Measurements from ENCODE around the gene UBTD2.
"Not testable (repeated sequence)": the region's sequence is repeated elsewhere in the genome, so short reads cannot be mapped to it uniquely, and the experiment has no call there.

The UBTD2 gene

GRCh38 chr5:172251419-172251818 is 32.1 kb downstream of the UBTD2 start:
- no peak for DNase-seq (ENCODE audit: low read depth in 2 of 2)

- no peak for DNase-seq (ENCODE audit: low read depth in 2 of 2)
These were observed 34.9 kb downstream of the UBTD2 start for GRCh38 chr5:172248637-172249036.

GRCh38 chr5:172245703-172246125 is 37.9 kb downstream of the UBTD2 start:
- DNase-seq (ENCODE audit: low read depth in 2 of 2), result no peak

DNA sequence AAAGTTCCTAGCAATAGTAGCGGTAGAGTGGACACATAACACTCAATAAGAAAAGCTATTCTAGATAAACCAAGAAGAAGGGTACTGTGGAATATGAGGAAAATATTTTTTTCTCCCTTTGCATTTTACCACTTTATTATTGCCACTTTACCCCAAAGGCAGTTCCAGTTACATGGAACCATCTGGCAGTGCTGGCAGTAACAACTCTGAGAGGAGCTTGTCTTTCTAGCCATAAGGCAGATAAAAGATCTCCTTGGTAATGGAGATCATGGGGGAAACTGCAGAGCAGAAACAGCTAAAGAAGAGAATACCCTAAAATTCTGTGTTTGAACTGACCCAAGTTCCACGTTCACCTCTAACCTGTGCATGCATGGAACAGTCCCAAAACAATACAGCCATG is 38.5 kb downstream of the UBTD2 start:
- no peak for DNase-seq (ENCODE audit: low read depth in 2 of 2)

- peak in 1 of 2 experiments; percentile 22 for DNase-seq (ENCODE audit: low read depth in 2 of 2)
These were observed 40.3 kb downstream of the UBTD2 start for GRCh38 chr5:172243302-172243701.

DNA sequence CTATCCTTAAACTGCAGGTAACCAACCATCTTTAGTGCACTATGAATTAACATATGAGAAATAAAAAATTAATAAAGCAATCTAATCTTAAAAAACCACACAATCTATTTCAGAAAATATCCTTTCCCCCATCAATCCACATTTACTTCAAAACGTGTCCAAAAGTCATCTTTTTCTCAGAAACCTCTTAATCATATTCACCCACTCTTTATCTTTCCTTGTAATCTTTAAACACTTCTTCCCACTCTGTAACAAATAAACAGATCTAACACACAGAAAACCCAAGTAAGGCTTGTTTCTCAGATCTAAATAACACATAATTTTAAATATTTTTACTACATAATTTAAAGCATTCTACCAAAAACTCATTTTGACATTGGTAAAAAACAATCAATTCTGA is 45.2 kb downstream of the UBTD2 start:
- DNase-seq (ENCODE audit: low read depth in 2 of 2), result no peak

- no peak for DNase-seq (ENCODE audit: low read depth in 2 of 2)
These were observed 47.5 kb downstream of the UBTD2 start for GRCh38 chr5:172235827-172236736.

DNA sequence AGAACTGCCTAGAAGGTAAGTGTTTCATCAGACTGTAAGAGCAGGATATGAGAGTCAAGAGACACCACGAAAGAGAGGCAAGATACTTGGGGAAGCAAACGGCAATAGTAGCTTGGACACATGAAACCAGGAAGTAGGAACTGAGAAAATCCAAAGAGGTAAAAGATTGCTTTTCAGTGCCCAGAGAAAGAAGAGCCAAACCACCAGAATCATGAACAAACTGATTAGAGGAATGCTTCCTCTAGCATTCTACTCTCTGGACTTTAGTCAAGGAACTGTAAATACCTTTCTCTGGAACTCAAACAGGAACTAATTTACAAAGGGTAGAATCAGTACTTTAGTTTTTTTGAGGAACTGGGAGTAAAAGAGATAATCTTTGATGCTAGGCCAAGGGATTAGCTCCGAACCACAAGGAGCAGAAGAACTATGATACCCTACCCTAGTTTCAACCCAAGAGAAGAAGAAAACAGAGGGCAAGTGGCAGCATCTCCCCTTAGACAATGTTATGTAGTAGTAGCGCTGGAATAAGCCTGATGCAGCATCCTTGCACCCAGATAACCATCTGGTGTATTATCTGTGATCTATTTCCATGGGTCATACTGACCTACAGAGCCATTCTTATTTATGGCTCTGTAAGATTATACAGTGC is 48.3 kb downstream of the UBTD2 start:
- no peak for DNase-seq (ENCODE audit: low read depth in 2 of 2)

- no peak for DNase-seq (ENCODE audit: low read depth in 2 of 2)
These were observed 49.5 kb downstream of the UBTD2 start for GRCh38 chr5:172234031-172234430.

DNA sequence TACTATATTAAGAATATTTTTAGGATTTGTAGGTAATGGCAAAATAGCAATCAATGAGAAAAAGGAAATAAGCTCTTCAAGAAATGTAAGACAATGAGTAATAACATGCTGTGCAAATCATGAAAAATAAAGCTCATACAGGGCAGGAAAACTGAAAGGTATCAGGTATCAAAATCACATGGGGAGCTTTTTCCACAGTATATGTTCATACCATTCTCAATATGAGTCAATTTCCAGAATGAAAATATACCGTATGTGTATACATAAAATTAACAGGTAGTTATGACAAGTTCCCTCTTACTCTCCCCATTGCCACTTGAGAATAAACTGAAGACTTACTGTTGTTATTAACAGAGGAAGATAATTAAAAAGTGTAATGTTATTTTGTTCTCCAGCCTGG is 53.7 kb downstream of the UBTD2 start:
- no peak for DNase-seq (ENCODE audit: low read depth in 2 of 2)

DNA sequence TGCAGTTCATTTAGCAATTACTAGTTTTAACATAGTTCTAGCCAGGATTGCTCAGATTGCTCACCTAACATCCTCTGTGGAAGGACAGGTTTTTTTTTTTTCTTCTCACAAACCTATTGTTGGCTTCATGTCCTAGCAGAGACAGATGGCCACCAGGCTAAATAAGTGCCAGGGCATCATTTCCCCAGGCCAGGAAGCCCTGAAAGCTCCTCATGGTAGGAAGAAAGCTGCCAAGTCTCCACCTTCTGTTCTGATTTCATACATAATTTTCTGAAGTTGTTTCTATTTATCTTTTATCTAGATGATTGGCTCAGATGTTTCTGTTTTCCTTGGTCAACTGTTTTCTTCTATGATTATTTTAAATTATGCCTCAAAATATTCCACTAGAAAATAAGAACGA is 58.6 kb downstream of the UBTD2 start:
- DNase-seq (ENCODE audit: low read depth in 2 of 2), result no peak

GRCh38 chr5:172223901-172224873 is 59.4 kb downstream of the UBTD2 start:
- peak; percentile 19 to 61 for DNase-seq (ENCODE audit: low read depth in 2 of 2)

GRCh38 chr5:172219296-172219695 is 64.3 kb downstream of the UBTD2 start:
- no peak for DNase-seq (ENCODE audit: low read depth in 2 of 2)

DNA sequence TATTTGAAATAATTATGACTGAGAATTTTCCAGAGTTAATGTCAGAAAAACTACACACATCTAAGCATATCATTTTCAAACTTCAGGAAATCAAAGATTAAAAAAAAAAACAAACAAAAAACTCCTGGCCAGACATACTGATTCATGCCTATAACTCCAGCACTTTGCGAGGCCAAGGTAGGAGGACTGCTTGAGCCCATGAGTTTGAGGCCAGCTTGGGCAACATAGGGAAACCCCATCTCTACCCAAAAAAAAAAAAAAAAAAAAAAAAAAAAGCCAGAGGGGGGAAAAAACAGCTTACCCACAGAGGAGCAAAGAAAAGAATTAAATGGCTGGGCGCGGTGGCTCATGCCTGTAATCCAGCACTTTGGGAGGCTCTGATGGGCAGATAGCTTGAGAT is 67.2 kb downstream of the UBTD2 start:
- DNase-seq (ENCODE audit: low read depth in 2 of 2), result no peak

DNA sequence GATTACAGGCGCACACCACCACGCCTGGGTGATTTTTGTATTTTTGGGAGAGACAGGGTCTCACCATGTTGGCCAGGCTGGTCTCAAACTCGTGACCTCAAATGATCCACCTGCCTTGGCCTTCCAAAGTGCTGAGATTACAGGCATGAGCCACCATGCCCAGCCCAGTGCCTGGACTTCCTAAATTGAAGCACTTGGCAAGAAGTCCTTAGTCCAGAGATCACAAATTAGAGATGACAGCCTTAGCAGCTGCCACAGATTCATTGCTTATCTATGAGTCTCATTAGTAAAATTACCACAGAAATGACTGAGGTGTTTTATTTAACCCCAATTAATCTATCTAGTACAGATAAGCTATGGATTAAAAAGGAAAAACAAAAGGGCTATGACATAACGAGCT is 70.4 kb downstream of the UBTD2 start:
- DNase-seq (ENCODE audit: low read depth in 2 of 2), result no peak

DNA sequence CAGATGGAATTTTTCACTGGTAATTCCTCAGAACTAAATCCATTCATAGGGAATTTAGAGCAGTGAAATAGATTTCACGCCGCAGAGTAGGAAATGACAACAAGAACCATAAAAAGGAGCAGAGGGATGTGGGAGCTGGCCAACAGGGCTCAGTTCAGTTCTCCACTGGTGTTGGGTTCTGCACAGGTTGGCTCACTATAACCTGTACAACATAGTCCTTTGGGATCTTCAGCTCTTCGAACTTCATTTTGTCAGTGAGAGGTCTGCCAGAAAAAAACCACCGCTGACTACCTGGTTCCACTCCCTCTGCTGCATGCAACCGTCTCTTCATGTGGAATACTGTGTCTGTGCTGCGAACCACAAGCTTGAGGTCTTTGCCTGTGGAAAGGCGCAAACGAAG is 71.9 kb downstream of the UBTD2 start:
- no peak for DNase-seq (ENCODE audit: low read depth in 2 of 2)

- no peak for DNase-seq (ENCODE audit: low read depth in 2 of 2)
These were observed 73.8 kb downstream of the UBTD2 start for GRCh38 chr5:172209714-172210113.

- no peak for DNase-seq (ENCODE audit: low read depth in 2 of 2)
These were observed 76.1 kb downstream of the UBTD2 start for GRCh38 chr5:172207511-172207910.

- DNase-seq (ENCODE audit: low read depth in 2 of 2), result not testable (repeated sequence)
These were observed 77.6 kb downstream of the UBTD2 start for GRCh38 chr5:172205984-172206383.

- no peak for DNase-seq (ENCODE audit: low read depth in 2 of 2)
These were observed 83.1 kb downstream of the UBTD2 start for GRCh38 chr5:172200476-172200875.

GRCh38 chr5:172199446-172199845 is 84.1 kb downstream of the UBTD2 start:
- no peak for DNase-seq (ENCODE audit: low read depth in 2 of 2)

GRCh38 chr5:172197775-172198174 is 85.8 kb downstream of the UBTD2 start:
- not testable (repeated sequence) for DNase-seq (ENCODE audit: low read depth in 2 of 2)
